IMR-90 (cell line): ENCODE results near the gene COLEC12.

Experiments
- CHD1 ChIP-seq: IDR thresholded peaks from 2 replicates; pipeline ENCODE4 v1.6.1; 2012; ENCODE audit warnings: low read depth, low read length, improper control_type of control experiment
- MAFK ChIP-seq: IDR thresholded peaks from 2 replicates; pipeline ENCODE4 v1.6.1; 2012; ENCODE audit warnings: low read depth, low read length, improper control_type of control experiment
- MXI1 ChIP-seq: IDR thresholded peaks from 2 replicates; pipeline ENCODE4 v1.6.1; 2012; ENCODE audit warnings: low read depth, mild to moderate bottlenecking, low read length, moderate library complexity, borderline replicate concordance
- POLR2A ChIP-seq: IDR thresholded peaks from 2 replicates; pipeline ENCODE4 v1.6.1; 2012; ENCODE audit warnings: mild to moderate bottlenecking, low read depth, low read length
- RAD21 ChIP-seq: IDR thresholded peaks from 2 replicates; pipeline ENCODE4 v1.6.1; 2012; ENCODE audit warnings: low read length, improper control_type of control experiment
- TF ChIP-seq, protein P1 (sequence below): conservative IDR thresholded peaks from 2 replicates; pipeline ENCODE4 v1.5.1; 2012; ENCODE audit warnings: mild to moderate bottlenecking, low read depth, low read length, improper control_type of control experiment
- TF ChIP-seq, protein P2 (sequence below): fragments of 150-350 bp; IDR thresholded peaks from 2 replicates; pipeline ENCODE4 v1.6.1; 2016; ENCODE audit warnings: low read depth, mild to moderate bottlenecking, low read length, moderate library complexity, borderline replicate concordance

DNA sequence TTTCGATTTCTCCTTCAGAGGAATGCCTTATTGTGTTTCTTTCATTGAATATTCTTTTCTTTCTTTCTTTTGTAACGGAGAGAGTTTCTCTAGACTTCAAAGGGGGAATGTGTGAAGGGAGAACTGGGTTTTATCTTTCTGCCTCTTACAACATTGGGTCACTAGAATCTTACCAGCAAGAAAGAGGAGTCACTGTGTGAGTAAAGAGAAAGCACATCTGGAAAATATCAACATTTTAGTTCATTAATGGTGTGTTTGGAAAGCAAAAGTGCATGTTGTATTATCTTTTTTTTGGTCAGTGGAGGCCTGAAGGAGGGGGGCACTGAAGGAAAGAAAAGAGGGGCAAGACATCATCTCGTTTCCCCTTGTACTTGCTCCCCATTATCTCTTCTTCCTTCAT is 146.0 kb downstream of the COLEC12 start:
- no peak for TF ChIP-seq POLR2A
- no peak for TF ChIP-seq CHD1
- TF ChIP-seq, protein P1, sequence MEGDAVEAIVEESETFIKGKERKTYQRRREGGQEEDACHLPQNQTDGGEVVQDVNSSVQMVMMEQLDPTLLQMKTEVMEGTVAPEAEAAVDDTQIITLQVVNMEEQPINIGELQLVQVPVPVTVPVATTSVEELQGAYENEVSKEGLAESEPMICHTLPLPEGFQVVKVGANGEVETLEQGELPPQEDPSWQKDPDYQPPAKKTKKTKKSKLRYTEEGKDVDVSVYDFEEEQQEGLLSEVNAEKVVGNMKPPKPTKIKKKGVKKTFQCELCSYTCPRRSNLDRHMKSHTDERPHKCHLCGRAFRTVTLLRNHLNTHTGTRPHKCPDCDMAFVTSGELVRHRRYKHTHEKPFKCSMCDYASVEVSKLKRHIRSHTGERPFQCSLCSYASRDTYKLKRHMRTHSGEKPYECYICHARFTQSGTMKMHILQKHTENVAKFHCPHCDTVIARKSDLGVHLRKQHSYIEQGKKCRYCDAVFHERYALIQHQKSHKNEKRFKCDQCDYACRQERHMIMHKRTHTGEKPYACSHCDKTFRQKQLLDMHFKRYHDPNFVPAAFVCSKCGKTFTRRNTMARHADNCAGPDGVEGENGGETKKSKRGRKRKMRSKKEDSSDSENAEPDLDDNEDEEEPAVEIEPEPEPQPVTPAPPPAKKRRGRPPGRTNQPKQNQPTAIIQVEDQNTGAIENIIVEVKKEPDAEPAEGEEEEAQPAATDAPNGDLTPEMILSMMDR, result no peak
- no peak for TF ChIP-seq MXI1
- no peak for TF ChIP-seq RAD21
- no peak for TF ChIP-seq MAFK
- TF ChIP-seq, protein P2, sequence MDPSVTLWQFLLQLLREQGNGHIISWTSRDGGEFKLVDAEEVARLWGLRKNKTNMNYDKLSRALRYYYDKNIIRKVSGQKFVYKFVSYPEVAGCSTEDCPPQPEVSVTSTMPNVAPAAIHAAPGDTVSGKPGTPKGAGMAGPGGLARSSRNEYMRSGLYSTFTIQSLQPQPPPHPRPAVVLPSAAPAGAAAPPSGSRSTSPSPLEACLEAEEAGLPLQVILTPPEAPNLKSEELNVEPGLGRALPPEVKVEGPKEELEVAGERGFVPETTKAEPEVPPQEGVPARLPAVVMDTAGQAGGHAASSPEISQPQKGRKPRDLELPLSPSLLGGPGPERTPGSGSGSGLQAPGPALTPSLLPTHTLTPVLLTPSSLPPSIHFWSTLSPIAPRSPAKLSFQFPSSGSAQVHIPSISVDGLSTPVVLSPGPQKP, result no peak
